HepG2 (cell line): ENCODE data around the gene HS3ST3B1. TPM values are rescaled to one million over a fixed set of nuclear protein-coding genes. Genes with fewer than 3 reads are reported as not detected.

Source experiments
- AKAP8 ChIP-seq: sonication (generic); formaldehyde crosslinking; IDR thresholded peaks from 2 replicates; pipeline ENCODE4 v1.5.1; 2020; ENCODE audit warnings: mild to moderate bottlenecking, missing genetic modification reagents
- ASH2L ChIP-seq: fragments of 300-600, 200-600 bp; sonication (generic); IDR thresholded peaks from 2 replicates; pipeline ENCODE4 v1.7.0; 2017; ENCODE audit warnings: low read depth, mild to moderate bottlenecking, moderate library complexity, mixed read lengths, low read length; ENCODE audit not compliant: insufficient read length
- CBX1 ChIP-seq: IDR thresholded peaks from one replicate; pipeline ENCODE4 v1.6.1; 2016; ENCODE audit warnings: antibody characterized with exemption, low read depth
- FOXK1 ChIP-seq: sonication (generic); formaldehyde crosslinking; IDR thresholded peaks from 2 replicates; pipeline ENCODE4 v1.4.0; 2020; ENCODE audit warnings: low read depth, missing genetic modification reagents, borderline replicate concordance
- IKZF1 ChIP-seq: fragments of 450-650 bp; IDR thresholded peaks from 2 replicates; pipeline ENCODE4 v1.7.1; 2016
- IRF2 ChIP-seq: IDR thresholded peaks from 2 replicates; pipeline ENCODE4 v1.6.1; 2018; ENCODE audit warnings: missing genetic modification reagents, missing compliant biosample characterization
- MAF1 ChIP-seq: sonication (generic); formaldehyde crosslinking; IDR thresholded peaks from 2 replicates; pipeline ENCODE4 v1.5.0; 2020; ENCODE audit warnings: missing genetic modification reagents, borderline replicate concordance
- POLR2A ChIP-seq, 2 experiments: IDR thresholded peaks; 2 replicates each; pipeline ENCODE4 v1.6.1; 2011; ENCODE audit warnings: low read depth in 2 of 2, low read length in 2 of 2, mild to moderate bottlenecking in 1 of 2, moderate library complexity in 1 of 2; ENCODE audit not compliant: insufficient read depth in 1 of 2
- POLR2AphosphoS5 ChIP-seq: IDR thresholded peaks from 2 replicates; pipeline ENCODE4 v1.6.1; 2012; ENCODE audit warnings: low read depth, low read length
- RCOR2 ChIP-seq: IDR thresholded peaks from 2 replicates; pipeline ENCODE4 v1.6.1; 2016; ENCODE audit warnings: missing biosample characterization, missing genetic modification reagents
- RFX1 ChIP-seq: fragments of 450-650 bp; IDR thresholded peaks from 2 replicates; pipeline ENCODE4 v1.6.1; 2017
- SMAD3 ChIP-seq: sonication (generic); formaldehyde crosslinking; IDR thresholded peaks from 2 replicates; pipeline ENCODE4 v1.4.0; 2020; ENCODE audit warnings: missing genetic modification reagents
- SRSF9 ChIP-seq: fragments of 200-400 bp; formaldehyde crosslinking; IDR thresholded peaks from 2 replicates; pipeline ENCODE4 v1.6.1; 2018; ENCODE audit warnings: borderline replicate concordance, mild to moderate bottlenecking, low read depth, low read length; ENCODE audit not compliant: insufficient read depth, poor library complexity, severe bottlenecking
- TBL1XR1 ChIP-seq: fragments of 150-350 bp; IDR thresholded peaks from 2 replicates; pipeline ENCODE4 v1.6.1; 2014; ENCODE audit warnings: borderline replicate concordance, low read length; ENCODE audit not compliant: partially characterized antibody
- THYN1 ChIP-seq: sonication (generic); formaldehyde crosslinking; IDR thresholded peaks from 2 replicates; pipeline ENCODE4 v1.8.1; 2023; ENCODE audit warnings: low read depth, mild to moderate bottlenecking, moderate library complexity, missing genetic modification reagents, borderline replicate concordance
- ZEB1 ChIP-seq: IDR thresholded peaks from 2 replicates; pipeline ENCODE4 v1.6.1; 2012; ENCODE audit warnings: mild to moderate bottlenecking, low read depth, inconsistent platforms; ENCODE audit not compliant: insufficient replicate concordance
- ZKSCAN8 ChIP-seq: IDR thresholded peaks from 2 replicates; pipeline ENCODE4 v1.6.1; 2016; ENCODE audit warnings: borderline replicate concordance, missing genetic modification reagents, missing compliant biosample characterization
- ZNF274 ChIP-seq: sonication (generic); formaldehyde crosslinking; IDR thresholded peaks from 2 replicates; pipeline ENCODE4 v1.5.1; 2020; ENCODE audit warnings: mild to moderate bottlenecking, missing genetic modification reagents
- ZNF326 ChIP-seq: sonication (generic); formaldehyde crosslinking; IDR thresholded peaks from 2 replicates; pipeline ENCODE4 v1.4.0; 2020; ENCODE audit warnings: missing genetic modification reagents, borderline replicate concordance
- ZNF577 ChIP-seq: sonication (generic); formaldehyde crosslinking; IDR thresholded peaks from 2 replicates; pipeline ENCODE4 v1.4.0; 2020; ENCODE audit warnings: mild to moderate bottlenecking, low read depth, missing genetic modification reagents, borderline replicate concordance
- ZNF83 ChIP-seq: sonication (generic); formaldehyde crosslinking; IDR thresholded peaks from 2 replicates; pipeline ENCODE4 v1.4.0; 2020; ENCODE audit warnings: missing genetic modification reagents, mild to moderate bottlenecking, borderline replicate concordance
- polyA plus RNA-seq, 8 experiments: library from polyadenylated mRNA; depleted of rRNA in 3 of 8; stranded (reverse) in 7 of 8; unstranded in 1 of 8; fragments of >200 nt; fragmentation: Illumina TruSeq in 4 of 8; extraction: Trizol in 4 of 8; gene quantifications; 2 replicates each; pipeline versions ENCODE4 v1.2.1 to v1.2.3, GENCODE V29; 2011 to 2016; ENCODE audit warnings: low read depth in 4 of 8, missing spikeins in 1 of 8, mixed read lengths in 1 of 8; ENCODE audit not compliant: insufficient read depth in 1 of 8
- total RNA-seq, 5 experiments: library from RNA; depleted of rRNA; stranded (reverse); fragments of >200 nt; fragmentation: Illumina TruSeq; extraction: Trizol; gene quantifications; 2 replicates each; pipeline ENCODE4 v1.2.3, GENCODE V29; 2016; ENCODE audit warnings: low read depth in 1 of 5
- TF ChIP-seq, protein P1 (sequence below): sonication (generic); formaldehyde crosslinking; IDR thresholded peaks from 2 replicates; pipeline ENCODE4 v1.4.0; 2020; ENCODE audit warnings: missing genetic modification reagents
- TF ChIP-seq, protein P2 (sequence below): sonication (generic); formaldehyde crosslinking; IDR thresholded peaks from 2 replicates; pipeline ENCODE4 v1.9.0; 2021; ENCODE audit warnings: missing genetic modification reagents, borderline replicate concordance
- TF ChIP-seq, protein P3 (sequence below): sonication (generic); formaldehyde crosslinking; IDR thresholded peaks from 2 replicates; pipeline ENCODE4 v1.5.1; 2020; ENCODE audit warnings: mild to moderate bottlenecking, missing genetic modification reagents, borderline replicate concordance
- TF ChIP-seq, protein P4 (sequence below): IDR thresholded peaks from 2 replicates; pipeline ENCODE4 v1.6.1; 2018; ENCODE audit warnings: missing genetic modification reagents, mild to moderate bottlenecking, missing compliant biosample characterization

HS3ST3B1 gene
- total and polyA plus RNA-seq, 2 of the 13 experiments (the other 11 are each of a cell fraction or from before 2014, with no cell fraction given): 15.7 to 39.5 TPM

DNA sequence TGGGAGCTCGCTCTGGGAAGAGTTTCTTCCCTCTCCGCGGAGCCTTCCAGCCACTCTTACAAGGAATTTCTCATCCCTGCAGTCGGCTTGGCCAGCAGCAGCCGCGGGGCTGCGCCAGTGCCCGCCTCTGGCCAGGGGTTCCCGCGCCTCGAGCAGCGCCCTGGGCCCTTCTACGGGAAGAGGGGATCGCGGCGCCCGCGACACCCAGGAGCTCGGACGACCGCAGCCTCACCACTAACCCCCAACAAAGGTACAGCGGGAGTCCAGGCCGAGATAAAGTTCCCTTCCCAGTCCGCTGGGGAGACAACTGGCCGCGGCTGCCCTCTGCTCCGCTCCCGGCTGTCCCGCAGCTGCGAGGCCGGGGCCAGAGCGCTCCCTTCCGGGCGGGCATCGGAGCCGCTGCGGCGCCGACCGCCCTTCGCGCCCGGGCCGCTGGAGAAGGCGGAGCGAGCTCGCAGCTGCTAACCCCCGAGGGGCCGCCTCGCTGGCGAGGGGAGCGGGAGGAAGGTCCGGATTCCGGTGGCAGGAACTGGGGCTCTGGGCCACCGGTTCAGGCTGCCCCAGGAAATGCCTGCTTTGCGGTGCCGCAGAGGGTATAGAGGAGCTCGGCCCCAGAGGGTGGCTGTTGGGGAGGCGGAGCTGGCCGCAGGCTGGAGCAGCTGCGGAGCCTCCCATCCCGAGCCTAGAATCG, 3.6 kb upstream of the HS3ST3B1 start (continued):
- no peak for TF ChIP-seq ZNF326 (CRISPR knock-in tag)
- TF ChIP-seq MAF1: no peak
- TF ChIP-seq ASH2L: peak; percentile 83
- no peak for TF ChIP-seq POLR2A (IDR thresholded peaks at IDR 0.05; ENCODE audit: insufficient read depth in 1 of 2, low read depth in 2 of 2, low read length in 2 of 2)
- 0 out of 2 replicates have a peak, but pooled peaks have one; percentile 25 for TF ChIP-seq SMAD3 (CRISPR knock-in tag)
- TF ChIP-seq RCOR2: no peak
- TF ChIP-seq RFX1: no peak
- TF ChIP-seq, protein P1, sequence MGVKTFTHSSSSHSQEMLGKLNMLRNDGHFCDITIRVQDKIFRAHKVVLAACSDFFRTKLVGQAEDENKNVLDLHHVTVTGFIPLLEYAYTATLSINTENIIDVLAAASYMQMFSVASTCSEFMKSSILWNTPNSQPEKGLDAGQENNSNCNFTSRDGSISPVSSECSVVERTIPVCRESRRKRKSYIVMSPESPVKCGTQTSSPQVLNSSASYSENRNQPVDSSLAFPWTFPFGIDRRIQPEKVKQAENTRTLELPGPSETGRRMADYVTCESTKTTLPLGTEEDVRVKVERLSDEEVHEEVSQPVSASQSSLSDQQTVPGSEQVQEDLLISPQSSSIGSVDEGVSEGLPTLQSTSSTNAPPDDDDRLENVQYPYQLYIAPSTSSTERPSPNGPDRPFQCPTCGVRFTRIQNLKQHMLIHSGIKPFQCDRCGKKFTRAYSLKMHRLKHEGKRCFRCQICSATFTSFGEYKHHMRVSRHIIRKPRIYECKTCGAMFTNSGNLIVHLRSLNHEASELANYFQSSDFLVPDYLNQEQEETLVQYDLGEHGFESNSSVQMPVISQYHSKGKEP (CRISPR knock-in tag): no peak
- TF ChIP-seq ZKSCAN8 (CRISPR knock-in tag): no peak
- no peak for TF ChIP-seq ZNF83
- no peak for TF ChIP-seq ZNF577
- TF ChIP-seq THYN1 (CRISPR knock-in tag): no peak
- no peak for TF ChIP-seq IKZF1
- no peak for TF ChIP-seq AKAP8 (CRISPR knock-in tag)
- peak; percentile 52; the same call in 1 of the 2 replicates for TF ChIP-seq FOXK1 (CRISPR knock-in tag)
- TF ChIP-seq, protein P2, sequence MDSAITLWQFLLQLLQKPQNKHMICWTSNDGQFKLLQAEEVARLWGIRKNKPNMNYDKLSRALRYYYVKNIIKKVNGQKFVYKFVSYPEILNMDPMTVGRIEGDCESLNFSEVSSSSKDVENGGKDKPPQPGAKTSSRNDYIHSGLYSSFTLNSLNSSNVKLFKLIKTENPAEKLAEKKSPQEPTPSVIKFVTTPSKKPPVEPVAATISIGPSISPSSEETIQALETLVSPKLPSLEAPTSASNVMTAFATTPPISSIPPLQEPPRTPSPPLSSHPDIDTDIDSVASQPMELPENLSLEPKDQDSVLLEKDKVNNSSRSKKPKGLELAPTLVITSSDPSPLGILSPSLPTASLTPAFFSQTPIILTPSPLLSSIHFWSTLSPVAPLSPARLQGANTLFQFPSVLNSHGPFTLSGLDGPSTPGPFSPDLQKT (CRISPR knock-in tag): no peak
- no peak for TF ChIP-seq ZEB1
- peak; percentile 14 for TF ChIP-seq CBX1
- TF ChIP-seq ZNF274 (CRISPR knock-in tag): peak; percentile 70; the same call in 1 of the 2 replicates
- TF ChIP-seq SRSF9: no peak
- TF ChIP-seq POLR2AphosphoS5: no peak
- TF ChIP-seq, protein P3, sequence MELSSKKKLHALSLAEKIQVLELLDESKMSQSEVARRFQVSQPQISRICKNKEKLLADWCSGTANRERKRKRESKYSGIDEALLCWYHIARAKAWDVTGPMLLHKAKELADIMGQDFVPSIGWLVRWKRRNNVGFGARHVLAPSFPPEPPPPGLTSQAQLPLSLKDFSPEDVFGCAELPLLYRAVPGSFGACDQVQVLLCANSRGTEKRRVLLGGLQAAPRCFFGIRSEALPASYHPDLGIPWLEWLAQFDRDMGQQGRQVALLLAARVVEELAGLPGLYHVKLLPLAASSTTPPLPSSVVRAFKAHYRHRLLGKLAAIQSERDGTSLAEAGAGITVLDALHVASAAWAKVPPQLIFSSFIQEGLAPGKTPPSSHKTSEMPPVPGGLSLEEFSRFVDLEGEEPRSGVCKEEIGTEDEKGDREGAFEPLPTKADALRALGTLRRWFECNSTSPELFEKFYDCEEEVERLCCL (CRISPR knock-in tag): no peak
- TF ChIP-seq IRF2 (CRISPR knock-in tag): peak; percentile 27; the same call in 1 of the 2 replicates
- no peak for TF ChIP-seq TBL1XR1
- TF ChIP-seq, protein P4, sequence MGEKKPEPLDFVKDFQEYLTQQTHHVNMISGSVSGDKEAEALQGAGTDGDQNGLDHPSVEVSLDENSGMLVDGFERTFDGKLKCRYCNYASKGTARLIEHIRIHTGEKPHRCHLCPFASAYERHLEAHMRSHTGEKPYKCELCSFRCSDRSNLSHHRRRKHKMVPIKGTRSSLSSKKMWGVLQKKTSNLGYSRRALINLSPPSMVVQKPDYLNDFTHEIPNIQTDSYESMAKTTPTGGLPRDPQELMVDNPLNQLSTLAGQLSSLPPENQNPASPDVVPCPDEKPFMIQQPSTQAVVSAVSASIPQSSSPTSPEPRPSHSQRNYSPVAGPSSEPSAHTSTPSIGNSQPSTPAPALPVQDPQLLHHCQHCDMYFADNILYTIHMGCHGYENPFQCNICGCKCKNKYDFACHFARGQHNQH (CRISPR knock-in tag): no peak
